Panc1 (cell line): Measurements from ENCODE around the gene RGS10. TPM values are rescaled to one million over a fixed set of nuclear protein-coding genes. Genes with fewer than 3 reads are reported as not detected.

Experiments used
- ATAC-seq: fragments of 200-7000 bp; cut with Tn5 transposase; 2 replicates; pipeline ENCODE4 v1.9.1; 2020; ENCODE audit warnings: mild to moderate bottlenecking, moderate library complexity
- BruUV-seq: library from RNA; stranded (reverse); fragments of 400-500 nt; replicated peaks from 2 replicates; lab custom pipeline; 2021; lab: Mats Ljungman, UMichigan
- CTCF ChIA-PET: fragments of 300-600 bp; sonication (Branson Sonifier 250); formaldehyde crosslinking; loops from one replicate; lab custom pipeline; 2022; ENCODE audit warnings: antibody characterized with exemption; lab: Charles Lee
- POLR2A ChIA-PET: fragments of 300-600 bp; sonication (Branson Sonifier 250); formaldehyde crosslinking; loops from one replicate; lab custom pipeline; 2022; ENCODE audit warnings: antibody characterized with exemption; lab: Charles Lee
- DNase-seq: peaks from one replicate; pipeline ENCODE4 v3.0.0-alpha.2; 2010; ENCODE audit warnings: low read depth, low spot score
- H3K27ac ChIP-seq: 2 replicates; pipeline ENCODE4 v1.5.1; 2011; ENCODE audit warnings: mild to moderate bottlenecking, low read length, inconsistent platforms
- H3K27me3 ChIP-seq: fragments of 200-500 bp; sonication (Bioruptor generic); 2 replicates; pipeline ENCODE4 v1.6.0; 2014; ENCODE audit warnings: low read length, inconsistent platforms; ENCODE audit not compliant: control insufficient read depth, insufficient read depth
- H3K36me3 ChIP-seq: fragments of 200-500 bp; sonication (Bioruptor generic); 2 replicates; pipeline ENCODE4 v1.5.1; 2014; ENCODE audit warnings: inconsistent platforms, mild to moderate bottlenecking, low read length, moderate library complexity; ENCODE audit not compliant: control insufficient read depth, insufficient read depth
- H3K4me1 ChIP-seq: 2 replicates; pipeline ENCODE4 v1.5.1; 2011; ENCODE audit warnings: inconsistent platforms, mild to moderate bottlenecking, low read length, moderate library complexity; ENCODE audit not compliant: control insufficient read depth, insufficient read depth
- H3K4me3 ChIP-seq, 2 experiments: 2 replicates each; pipeline ENCODE4 v1.5.1; 2011 to 2012; ENCODE audit warnings: low read depth in 2 of 2, low read length in 2 of 2, mild to moderate bottlenecking in 2 of 2, inconsistent platforms in 1 of 2, moderate library complexity in 1 of 2
- H3K9me3 ChIP-seq: fragments of 200-500 bp; sonication (Bioruptor generic); 2 replicates; pipeline ENCODE4 v1.5.1; 2014; ENCODE audit warnings: low read depth, mild to moderate bottlenecking, inconsistent platforms, low read length, moderate library complexity; ENCODE audit not compliant: control insufficient read depth, insufficient read depth
- CTCF ChIP-seq: fragments of 450-650 bp; IDR thresholded peaks from 2 replicates; pipeline ENCODE4 v1.5.1; 2017; ENCODE audit warnings: mild to moderate bottlenecking
- POLR2AphosphoS5 ChIP-seq: IDR thresholded peaks from 2 replicates; pipeline ENCODE4 v1.6.1; 2012; ENCODE audit warnings: mild to moderate bottlenecking, low read depth, low read length, moderate library complexity
- REST ChIP-seq, 2 experiments: IDR thresholded peaks; 2 replicates each; pipeline ENCODE4 v1.6.1; 2011 to 2012; ENCODE audit warnings: low read depth in 2 of 2, control low read depth in 1 of 2, low read length in 1 of 2, mild to moderate bottlenecking in 1 of 2, moderate library complexity in 1 of 2; ENCODE audit not compliant: insufficient read depth in 1 of 2
- SIN3A ChIP-seq: IDR thresholded peaks from 2 replicates; pipeline ENCODE4 v1.6.1; 2012; ENCODE audit warnings: low read depth, mild to moderate bottlenecking, low read length, moderate library complexity, borderline replicate concordance; ENCODE audit not compliant: insufficient read depth
- TCF7L2 ChIP-seq: IDR thresholded peaks from 2 replicates; pipeline ENCODE4 v1.6.1; 2011; ENCODE audit warnings: mild to moderate bottlenecking, low read depth, low read length, inconsistent platforms
- in situ Hi-C: cut with HindIII; loops from 2 replicates; pipeline ENCODE4 v1.10.0; 2016; ENCODE audit warnings: low sequenced_read_pairs, low pct_unique_long_range_greater_than_20kb
- intact Hi-C: fragments of 100-400 bp; cut with micrococcal nuclease; formaldehyde crosslinking; loops from one replicate; pipeline ENCODE4 v1.10.0; 2022; ENCODE audit not compliant: unreplicated experiment
- total RNA-seq: library from RNA; stranded (reverse); gene quantifications from one replicate; pipeline ENCODE4 v1.2.1, GENCODE V29; 2021; ENCODE audit not compliant: unreplicated experiment

RGS10 gene
- total RNA-seq, 1 experiment from 2014 or later, result 68.6 TPM

GRCh38 chr10:119483001-119483400 lies 59.5 kb downstream of the RGS10 start:
- Histone ChIP-seq H3K9me3 (no peaks in the 10 kb centered on the region), H3K27ac (no peak overlapping the region), H3K27me3 (no peaks in the 10 kb centered on the region; the same call in 1 of the 2 replicates), H3K4me3 (no peak overlapping the region), H3K4me1 (0 out of 2 replicates have a peak, but pooled peaks cover 4% of the 10 kb centered on the region), H3K36me3 (no peaks in the 10 kb centered on the region)
- DNase-seq (no peak), ATAC-seq (no peak)
- ChIA-PET CTCF (no interaction called here), POLR2A (no interaction called here)
- no TSS peak for BruUV-seq
- intact Hi-C loops, result no loop called here
- no peak for TF ChIP-seq TCF7L2
- no peak for TF ChIP-seq POLR2AphosphoS5
- TF ChIP-seq CTCF, result no peak
- TF ChIP-seq SIN3A, result no peak
- no peak for TF ChIP-seq REST (IDR thresholded peaks at IDR 0.05; ENCODE audit: insufficient read depth in 1 of 2, low read depth in 2 of 2, low read length in 1 of 2)
- in situ Hi-C loops, result no loop called here

- CTCF ChIA-PET, result interaction anchor here (0.6 to 1.0 kb wide), 2 partner anchors 37 to 298 kb away, joined by 3 to 5 read pairs; no protein-coding TSS in a partner anchor
- no peak overlapping the region for H3K27ac ChIP-seq
- H3K36me3 ChIP-seq, result no peaks in the 10 kb centered on the region
- no peaks in the 10 kb centered on the region; the same call in 1 of the 2 replicates for H3K27me3 ChIP-seq
- 0 out of 2 replicates have a peak, but pooled peaks cover 4% of the 10 kb centered on the region for H3K4me1 ChIP-seq
- TF ChIP-seq POLR2AphosphoS5 (no peak), REST (IDR thresholded peaks at IDR 0.05; ENCODE audit: insufficient read depth in 1 of 2, low read depth in 2 of 2, low read length in 1 of 2) (no peak), CTCF (no peak), TCF7L2 (no peak), SIN3A (no peak)
- ATAC-seq (no peak), DNase-seq (no peak)
- POLR2A ChIA-PET, result no interaction called here
- no peak overlapping the region for H3K4me3 ChIP-seq
- no peaks in the 10 kb centered on the region for H3K9me3 ChIP-seq
- no TSS peak for BruUV-seq
- intact Hi-C loops (no loop called here), in situ Hi-C loops (no loop called here)
Measured at GRCh38 chr10:119481781-119482426, 60.6 kb downstream of the RGS10 start.
